Measurements from ENCODE around the gene YPEL2. TPM values are rescaled to one million over a fixed set of nuclear protein-coding genes. Genes with fewer than 3 reads are reported as not detected.

YPEL2 gene
- polyA plus RNA-seq, 1 experiment, result 9.2 TPM

DNA sequence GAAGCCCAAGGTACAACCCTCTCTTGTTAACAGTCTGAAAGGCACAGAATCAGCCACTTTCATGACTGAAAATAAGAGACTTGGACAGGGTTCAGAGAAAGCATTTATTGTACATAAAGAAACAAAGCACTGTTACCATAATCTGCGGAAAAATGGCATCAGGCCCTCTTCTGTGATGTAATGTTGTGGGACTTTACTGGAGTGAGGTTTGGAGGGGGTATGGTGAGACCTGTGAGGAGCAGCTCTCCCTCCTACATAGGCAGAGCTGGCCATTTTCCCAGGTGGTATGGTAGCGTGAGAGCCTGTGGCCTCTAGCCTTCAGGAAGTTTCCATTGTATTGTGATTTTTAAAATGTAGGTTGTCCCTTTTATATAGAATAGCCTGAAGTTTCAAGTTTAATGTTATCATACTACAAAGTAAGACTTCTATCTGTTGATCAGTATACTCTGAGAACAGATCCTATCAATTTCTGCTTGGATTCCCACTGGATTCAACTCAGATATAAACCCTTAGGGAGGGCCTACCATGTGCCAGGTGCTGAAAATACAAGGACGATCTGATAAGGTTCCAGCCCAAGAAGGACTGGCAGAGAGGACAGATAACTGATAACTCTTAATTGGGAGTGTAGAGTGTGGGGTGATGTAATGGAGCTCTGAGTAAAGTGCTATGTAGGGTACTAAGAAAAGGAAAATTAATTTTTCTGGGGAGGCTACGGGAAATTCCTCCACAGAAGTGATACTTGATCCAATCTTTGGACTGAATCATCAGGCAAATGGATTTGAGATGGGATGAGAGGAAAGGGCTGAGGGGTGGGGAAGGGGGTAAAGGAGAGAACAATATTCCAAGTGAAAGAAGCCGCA is 4.1 kb upstream of the YPEL2 start:
- POLR2A ChIA-PET, result no interaction called here
- Histone ChIP-seq H3K27me3 (ENCODE audit: control insufficient read depth, insufficient read depth, low read length) (no peaks in the 10 kb centered on the region), H3K4me3 (ENCODE audit: low read depth, low read length) (no peak overlapping the region), H3K36me3 (ENCODE audit: control insufficient read depth, insufficient read depth, low read length) (no peaks in the 10 kb centered on the region)
- no peak for DNase-seq (ENCODE audit: low read depth)
- CTCF ChIA-PET, result interaction anchor here (0.6 to 3.6 kb wide), 3 partner anchors 17 to 123 kb away, joined by 5 to 100 read pairs (median 8); no protein-coding TSS in a partner anchor
- TF ChIP-seq, protein P1, sequence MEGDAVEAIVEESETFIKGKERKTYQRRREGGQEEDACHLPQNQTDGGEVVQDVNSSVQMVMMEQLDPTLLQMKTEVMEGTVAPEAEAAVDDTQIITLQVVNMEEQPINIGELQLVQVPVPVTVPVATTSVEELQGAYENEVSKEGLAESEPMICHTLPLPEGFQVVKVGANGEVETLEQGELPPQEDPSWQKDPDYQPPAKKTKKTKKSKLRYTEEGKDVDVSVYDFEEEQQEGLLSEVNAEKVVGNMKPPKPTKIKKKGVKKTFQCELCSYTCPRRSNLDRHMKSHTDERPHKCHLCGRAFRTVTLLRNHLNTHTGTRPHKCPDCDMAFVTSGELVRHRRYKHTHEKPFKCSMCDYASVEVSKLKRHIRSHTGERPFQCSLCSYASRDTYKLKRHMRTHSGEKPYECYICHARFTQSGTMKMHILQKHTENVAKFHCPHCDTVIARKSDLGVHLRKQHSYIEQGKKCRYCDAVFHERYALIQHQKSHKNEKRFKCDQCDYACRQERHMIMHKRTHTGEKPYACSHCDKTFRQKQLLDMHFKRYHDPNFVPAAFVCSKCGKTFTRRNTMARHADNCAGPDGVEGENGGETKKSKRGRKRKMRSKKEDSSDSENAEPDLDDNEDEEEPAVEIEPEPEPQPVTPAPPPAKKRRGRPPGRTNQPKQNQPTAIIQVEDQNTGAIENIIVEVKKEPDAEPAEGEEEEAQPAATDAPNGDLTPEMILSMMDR (IDR thresholded peaks at IDR 0.05; ENCODE audit: insufficient read depth, low read depth, low read length), result no peak

- DNase-seq (ENCODE audit: low read depth), result no peak
- Histone ChIP-seq H3K4me3 (ENCODE audit: low read depth, low read length) (no peak overlapping the region), H3K36me3 (ENCODE audit: control insufficient read depth, insufficient read depth, low read length) (no peaks in the 10 kb centered on the region), H3K27me3 (ENCODE audit: control insufficient read depth, insufficient read depth, low read length) (no peaks in the 10 kb centered on the region)
- TF ChIP-seq, protein P1 (IDR thresholded peaks at IDR 0.05; ENCODE audit: insufficient read depth, low read depth, low read length), result no peak
- ChIA-PET CTCF (interaction anchor here (3.6 kb wide), 1 partner anchor 114 kb away, joined by 100 read pairs; no protein-coding TSS in a partner anchor), POLR2A (no interaction called here)
Measured at GRCh38 chr17:59327981-59328290, 3.5 kb upstream of the YPEL2 start.

GRCh38 chr17:59328601-59329000 is 2.9 kb upstream of the YPEL2 start:
- ChIA-PET POLR2A (no interaction called here), CTCF (interaction anchor here (1.1 to 3.6 kb wide), 4 partner anchors 12 to 113 kb away, joined by 3 to 100 read pairs (median 14); no protein-coding TSS in a partner anchor)
- no peaks in the 10 kb centered on the region for H3K36me3 ChIP-seq (ENCODE audit: control insufficient read depth, insufficient read depth, low read length)
- no peak overlapping the region for H3K4me3 ChIP-seq (ENCODE audit: low read depth, low read length)
- TF ChIP-seq, protein P1 (IDR thresholded peaks at IDR 0.05; ENCODE audit: insufficient read depth, low read depth, low read length), result no peak
- DNase-seq (ENCODE audit: low read depth), result no peak
- H3K27me3 ChIP-seq (ENCODE audit: control insufficient read depth, insufficient read depth, low read length), result no peaks in the 10 kb centered on the region

- TF ChIP-seq, protein P1 (IDR thresholded peaks at IDR 0.05; ENCODE audit: insufficient read depth, low read depth, low read length), result peak; percentile 95
- ChIA-PET CTCF (interaction anchor here (0.7 to 3.6 kb wide), 28 partner anchors 9 to 178 kb away, joined by 3 to 100 read pairs (median 4); no protein-coding TSS in a partner anchor), POLR2A (interaction anchor here (0.6 kb wide), 1 partner anchor 12 kb away, joined by 3 read pairs; no protein-coding TSS in a partner anchor)
- Histone ChIP-seq H3K4me3 (ENCODE audit: low read depth, low read length) (no peak overlapping the region), H3K36me3 (ENCODE audit: control insufficient read depth, insufficient read depth, low read length) (no peaks in the 10 kb centered on the region), H3K27me3 (ENCODE audit: control insufficient read depth, insufficient read depth, low read length) (peaks cover 4% of the 10 kb centered on the region)
- DNase-seq (ENCODE audit: low read depth), result peak; percentile 33
Measured at GRCh38 chr17:59329176-59330052, 2.0 kb upstream of the YPEL2 start.

Measured in BJ (cell line).